ENCODE data around the gene ADIPOR2.

DNA sequence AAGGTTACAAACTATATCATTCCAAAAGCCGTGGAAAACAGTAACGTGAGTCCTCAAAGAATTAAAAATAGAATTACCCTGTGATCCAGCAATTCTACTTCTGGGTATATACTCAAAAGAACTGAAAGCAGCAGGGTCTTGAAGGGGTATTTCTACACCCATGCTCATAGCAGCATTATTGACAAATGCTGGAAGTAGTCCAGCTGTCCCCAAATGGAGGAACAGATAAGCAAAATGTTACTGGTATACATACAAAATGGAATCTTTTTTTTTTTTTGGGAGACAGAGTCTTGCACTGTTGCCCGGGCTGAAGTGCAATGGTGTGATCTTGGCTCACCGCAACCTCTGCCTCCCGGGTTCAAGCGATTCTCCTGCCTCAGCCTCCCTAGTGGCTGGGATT, 32.9 kb downstream of the ADIPOR2 start:
- TF ChIP-seq YY1 (IDR thresholded peaks at IDR 0.05; ENCODE audit: low read depth, low read length), result no peak
- TF ChIP-seq, protein P1, sequence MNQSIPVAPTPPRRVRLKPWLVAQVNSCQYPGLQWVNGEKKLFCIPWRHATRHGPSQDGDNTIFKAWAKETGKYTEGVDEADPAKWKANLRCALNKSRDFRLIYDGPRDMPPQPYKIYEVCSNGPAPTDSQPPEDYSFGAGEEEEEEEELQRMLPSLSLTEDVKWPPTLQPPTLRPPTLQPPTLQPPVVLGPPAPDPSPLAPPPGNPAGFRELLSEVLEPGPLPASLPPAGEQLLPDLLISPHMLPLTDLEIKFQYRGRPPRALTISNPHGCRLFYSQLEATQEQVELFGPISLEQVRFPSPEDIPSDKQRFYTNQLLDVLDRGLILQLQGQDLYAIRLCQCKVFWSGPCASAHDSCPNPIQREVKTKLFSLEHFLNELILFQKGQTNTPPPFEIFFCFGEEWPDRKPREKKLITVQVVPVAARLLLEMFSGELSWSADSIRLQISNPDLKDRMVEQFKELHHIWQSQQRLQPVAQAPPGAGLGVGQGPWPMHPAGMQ (IDR thresholded peaks at IDR 0.05; ENCODE audit: borderline replicate concordance), result no peak
- TF ChIP-seq, protein P2, sequence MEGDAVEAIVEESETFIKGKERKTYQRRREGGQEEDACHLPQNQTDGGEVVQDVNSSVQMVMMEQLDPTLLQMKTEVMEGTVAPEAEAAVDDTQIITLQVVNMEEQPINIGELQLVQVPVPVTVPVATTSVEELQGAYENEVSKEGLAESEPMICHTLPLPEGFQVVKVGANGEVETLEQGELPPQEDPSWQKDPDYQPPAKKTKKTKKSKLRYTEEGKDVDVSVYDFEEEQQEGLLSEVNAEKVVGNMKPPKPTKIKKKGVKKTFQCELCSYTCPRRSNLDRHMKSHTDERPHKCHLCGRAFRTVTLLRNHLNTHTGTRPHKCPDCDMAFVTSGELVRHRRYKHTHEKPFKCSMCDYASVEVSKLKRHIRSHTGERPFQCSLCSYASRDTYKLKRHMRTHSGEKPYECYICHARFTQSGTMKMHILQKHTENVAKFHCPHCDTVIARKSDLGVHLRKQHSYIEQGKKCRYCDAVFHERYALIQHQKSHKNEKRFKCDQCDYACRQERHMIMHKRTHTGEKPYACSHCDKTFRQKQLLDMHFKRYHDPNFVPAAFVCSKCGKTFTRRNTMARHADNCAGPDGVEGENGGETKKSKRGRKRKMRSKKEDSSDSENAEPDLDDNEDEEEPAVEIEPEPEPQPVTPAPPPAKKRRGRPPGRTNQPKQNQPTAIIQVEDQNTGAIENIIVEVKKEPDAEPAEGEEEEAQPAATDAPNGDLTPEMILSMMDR (IDR thresholded peaks at IDR 0.05 in 2 of 3, conservative IDR thresholded peaks at IDR 0.05 in 1 of 3; ENCODE audit: control insufficient read depth in 2 of 3, extremely low read depth in 1 of 3, insufficient read depth in 1 of 3, low read depth in 3 of 3, low read length in 3 of 3), result no peak
- TF ChIP-seq, protein P3, sequence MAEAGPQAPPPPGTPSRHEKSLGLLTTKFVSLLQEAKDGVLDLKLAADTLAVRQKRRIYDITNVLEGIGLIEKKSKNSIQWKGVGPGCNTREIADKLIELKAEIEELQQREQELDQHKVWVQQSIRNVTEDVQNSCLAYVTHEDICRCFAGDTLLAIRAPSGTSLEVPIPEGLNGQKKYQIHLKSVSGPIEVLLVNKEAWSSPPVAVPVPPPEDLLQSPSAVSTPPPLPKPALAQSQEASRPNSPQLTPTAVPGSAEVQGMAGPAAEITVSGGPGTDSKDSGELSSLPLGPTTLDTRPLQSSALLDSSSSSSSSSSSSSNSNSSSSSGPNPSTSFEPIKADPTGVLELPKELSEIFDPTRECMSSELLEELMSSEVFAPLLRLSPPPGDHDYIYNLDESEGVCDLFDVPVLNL (IDR thresholded peaks at IDR 0.05; ENCODE audit: low read depth, low read length), result no peak
- TF ChIP-seq TCF12 (IDR thresholded peaks at IDR 0.05; ENCODE audit: low read depth, low read length), result no peak
- no peak for TF ChIP-seq RELA (IDR thresholded peaks at IDR 0.05; ENCODE audit: borderline replicate concordance, partially characterized antibody)
- TF ChIP-seq EZH2 (IDR thresholded peaks at IDR 0.05; ENCODE audit: borderline replicate concordance, control insufficient read depth, low read depth, low read length), result no peak

Data from GM12878 (cell line).